ENCODE results near the gene OGG1.

- TF ChIP-seq EZH2 (IDR thresholded peaks at IDR 0.05; ENCODE audit: insufficient read depth, poor library complexity, severe bottlenecking), result no peak
- TF ChIP-seq EZH2phosphoT487 (IDR thresholded peaks at IDR 0.05; ENCODE audit: insufficient read depth, low read depth), result no peak
Observed at GRCh38 chr3:9713142-9713541, 36.6 kb upstream of the OGG1 start.
